Measurements from ENCODE around the gene PCSK9.

Gene PCSK9

GRCh38 chr1:55044617-55045397 lies 5.5 kb downstream of the PCSK9 start:
- no peak for DNase-seq

- DNase-seq, result no peak
Measured at GRCh38 chr1:55045430-55045829, 6.1 kb downstream of the PCSK9 start.

GRCh38 chr1:55046871-55047270 lies 7.5 kb downstream of the PCSK9 start:
- DNase-seq, result no peak

- DNase-seq, result no peak
Measured at GRCh38 chr1:55047611-55048010, 8.3 kb downstream of the PCSK9 start.

GRCh38 chr1:55048453-55049270 lies 9.3 kb downstream of the PCSK9 start:
- no peak for DNase-seq

- DNase-seq, result no peak
Measured at GRCh38 chr1:55049271-55049913, 10.0 kb downstream of the PCSK9 start.

- no peak for DNase-seq
Measured at GRCh38 chr1:55049914-55050278, 10.5 kb downstream of the PCSK9 start.

- DNase-seq, result no peak
Measured at GRCh38 chr1:55050283-55050682, 10.9 kb downstream of the PCSK9 start.

GRCh38 chr1:55051169-55051568 lies 11.8 kb downstream of the PCSK9 start:
- DNase-seq, result no peak

- no peak for DNase-seq
Measured at GRCh38 chr1:55051621-55052020, 12.3 kb downstream of the PCSK9 start.

GRCh38 chr1:55052221-55053142 lies 13.1 kb downstream of the PCSK9 start:
- DNase-seq, result no peak

- DNase-seq, result no peak
Measured at GRCh38 chr1:55053265-55053954, 14.1 kb downstream of the PCSK9 start.

GRCh38 chr1:55054396-55054795 lies 15.0 kb downstream of the PCSK9 start:
- no peak for DNase-seq

- DNase-seq, result no peak
Measured at GRCh38 chr1:55055084-55055882, 15.9 kb downstream of the PCSK9 start.

GRCh38 chr1:55055951-55056631 lies 16.7 kb downstream of the PCSK9 start:
- no peak for DNase-seq

- DNase-seq, result no peak
Measured at GRCh38 chr1:55056632-55056992, 17.3 kb downstream of the PCSK9 start.

- no peak for DNase-seq
Measured at GRCh38 chr1:55057270-55057955, 18.1 kb downstream of the PCSK9 start.

- DNase-seq, result no peak
Measured at GRCh38 chr1:55057956-55058298, 18.6 kb downstream of the PCSK9 start.

GRCh38 chr1:55059302-55060132 lies 20.2 kb downstream of the PCSK9 start:
- no peak for DNase-seq
